HL-60/S4 treated with phorbol 12-myristate 13-acetate at 8.2 ng/mL for 4 days and 3 days (cell line): ENCODE data around the gene JAZF1.

Source experiments
- in situ Hi-C: fragments of 300-500 bp; cut with MboI; formaldehyde crosslinking; loops from 2 replicates; pipeline ENCODE4 v1.15.0; 2022; ENCODE audit warnings: low sequenced_read_pairs

JAZF1 gene

GRCh38 chr7:28192786-28193585 is 12.4 kb upstream of the JAZF1 start:
- in situ Hi-C loops: no loop called here

GRCh38 chr7:28191751-28192150 is 11.2 kb upstream of the JAZF1 start:
- in situ Hi-C loops: no loop called here

GRCh38 chr7:28191184-28191583 is 10.6 kb upstream of the JAZF1 start:
- in situ Hi-C loops: no loop called here

GRCh38 chr7:28190077-28190710 is 9.6 kb upstream of the JAZF1 start:
- in situ Hi-C loops: no loop called here

- in situ Hi-C loops: no loop called here
These were observed 6.4 kb upstream of the JAZF1 start for GRCh38 chr7:28187012-28187411.

- in situ Hi-C loops: no loop called here
These were observed 3.0 kb upstream of the JAZF1 start for GRCh38 chr7:28183627-28184026.

GRCh38 chr7:28182071-28182471 is 1.5 kb upstream of the JAZF1 start:
- in situ Hi-C loops: no loop called here

GRCh38 chr7:28181416-28181815 is 821 bp upstream of the JAZF1 start:
- in situ Hi-C loops: no loop called here

- in situ Hi-C loops: no loop called here
These were observed 598 bp downstream of the JAZF1 start for GRCh38 chr7:28180031-28180363.

- in situ Hi-C loops: no loop called here
These were observed 1.2 kb downstream of the JAZF1 start for GRCh38 chr7:28179120-28180030.

GRCh38 chr7:28178599-28178998 is 2.0 kb downstream of the JAZF1 start:
- in situ Hi-C loops: no loop called here

- in situ Hi-C loops: no loop called here
These were observed 2.8 kb downstream of the JAZF1 start for GRCh38 chr7:28177836-28178235.

GRCh38 chr7:28176645-28177044 is 4.0 kb downstream of the JAZF1 start:
- in situ Hi-C loops: no loop called here

GRCh38 chr7:28176174-28176573 is 4.4 kb downstream of the JAZF1 start:
- in situ Hi-C loops: no loop called here

- in situ Hi-C loops: no loop called here
These were observed 5.5 kb downstream of the JAZF1 start for GRCh38 chr7:28174901-28175661.

- in situ Hi-C loops: no loop called here
These were observed 6.2 kb downstream of the JAZF1 start for GRCh38 chr7:28174442-28174841.

GRCh38 chr7:28173531-28173930 is 7.1 kb downstream of the JAZF1 start:
- in situ Hi-C loops: no loop called here

GRCh38 chr7:28172958-28173357 is 7.6 kb downstream of the JAZF1 start:
- in situ Hi-C loops: no loop called here

- in situ Hi-C loops: no loop called here
These were observed 9.9 kb downstream of the JAZF1 start for GRCh38 chr7:28170701-28171100.

- in situ Hi-C loops: no loop called here
These were observed 11.4 kb downstream of the JAZF1 start for GRCh38 chr7:28169230-28169629.
